Measurements from ENCODE around the gene PEX10.

PEX10 gene

DNA sequence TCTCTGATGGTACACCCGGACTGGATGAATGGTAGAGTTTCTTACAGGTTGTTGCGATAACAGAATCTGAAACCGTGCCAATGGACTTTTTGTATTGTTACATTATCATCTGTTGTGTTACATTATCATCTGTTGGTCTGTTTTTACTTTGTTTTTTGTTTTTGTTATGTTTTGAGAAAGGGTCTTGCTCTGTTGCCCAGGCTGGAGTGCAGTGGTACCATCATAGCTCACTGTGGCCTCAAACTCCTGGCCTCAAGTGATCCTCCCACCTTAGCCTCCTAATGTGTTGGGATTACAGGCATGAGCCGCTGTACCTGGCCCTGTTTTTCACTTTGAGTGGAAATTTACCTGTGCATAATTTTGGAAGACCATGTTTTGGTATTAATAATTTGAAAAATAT is 10.2 kb upstream of the PEX10 start:
- DNase-seq, result no peak

- DNase-seq, result no peak
These were observed 7.1 kb upstream of the PEX10 start for GRCh38 chr1:2419416-2419815.

DNA sequence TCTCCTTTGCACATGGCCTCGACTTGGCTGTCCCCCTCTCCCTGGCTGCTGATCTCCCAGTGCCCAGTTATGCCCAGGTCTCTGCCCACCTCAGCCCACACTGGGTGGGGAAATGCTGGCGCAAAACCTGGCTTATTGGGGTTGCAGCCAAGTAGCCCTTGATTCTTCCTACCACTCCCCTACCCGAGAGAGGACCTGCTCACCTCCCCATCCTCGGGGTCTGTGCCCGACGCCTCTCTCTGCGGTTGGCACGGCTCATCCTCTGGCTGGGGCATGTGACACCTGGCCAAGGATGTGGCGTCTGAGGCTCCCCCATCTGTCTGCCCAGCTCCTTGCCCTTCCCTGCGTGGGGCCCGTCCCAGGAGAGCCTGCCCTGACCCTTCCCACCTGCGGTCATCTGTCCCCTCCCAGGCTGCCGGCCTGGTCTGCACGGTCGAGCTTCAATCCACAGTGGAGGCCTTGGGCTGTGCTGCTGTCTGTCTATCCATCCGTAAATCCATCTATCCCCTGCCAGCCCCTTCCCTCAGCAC is 6.5 kb upstream of the PEX10 start:
- no peak for DNase-seq

GRCh38 chr1:2417833-2418225 is 5.5 kb upstream of the PEX10 start:
- DNase-seq, result no peak

DNA sequence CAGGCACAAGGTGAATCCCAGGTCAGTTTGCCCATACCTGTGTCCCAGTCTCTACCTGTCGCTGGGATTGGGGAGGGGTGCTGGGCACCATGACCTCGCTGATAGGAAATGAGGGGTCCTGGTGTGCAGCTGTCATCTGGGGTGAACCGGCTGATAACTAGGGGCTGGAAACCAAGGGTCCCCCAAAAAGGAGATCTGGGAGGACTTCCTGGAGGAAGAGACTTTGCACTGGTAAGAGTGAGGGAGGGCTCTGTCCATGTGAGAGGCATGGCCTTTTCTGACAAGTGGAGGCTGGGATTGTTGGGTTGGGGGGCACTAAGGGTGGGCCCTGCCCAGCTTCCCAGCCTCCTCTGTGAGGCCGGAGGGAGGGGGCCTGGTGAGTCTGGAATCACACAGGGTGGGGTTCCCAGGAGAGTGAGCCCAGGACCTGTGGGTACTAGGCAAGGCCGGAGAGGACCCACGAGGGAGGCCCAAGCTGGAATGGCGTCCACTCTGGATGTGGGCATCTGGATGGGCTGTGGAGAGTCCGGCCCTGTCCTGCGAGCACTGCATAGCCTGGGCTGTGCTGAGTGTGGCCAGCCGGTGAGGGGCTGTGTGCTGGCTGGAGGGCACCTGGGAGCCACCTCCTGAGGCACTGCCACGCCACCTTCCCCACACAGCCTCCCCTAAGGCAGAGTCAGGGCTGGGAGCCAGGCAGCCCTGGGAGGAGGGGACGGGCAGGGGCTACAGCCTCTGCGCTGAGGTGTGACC is 4.9 kb upstream of the PEX10 start:
- DNase-seq, result no peak

GRCh38 chr1:2416403-2416802 is 4.0 kb upstream of the PEX10 start:
- DNase-seq, result no peak

GRCh38 chr1:2415801-2416208 is 3.4 kb upstream of the PEX10 start:
- DNase-seq, result no peak

DNA sequence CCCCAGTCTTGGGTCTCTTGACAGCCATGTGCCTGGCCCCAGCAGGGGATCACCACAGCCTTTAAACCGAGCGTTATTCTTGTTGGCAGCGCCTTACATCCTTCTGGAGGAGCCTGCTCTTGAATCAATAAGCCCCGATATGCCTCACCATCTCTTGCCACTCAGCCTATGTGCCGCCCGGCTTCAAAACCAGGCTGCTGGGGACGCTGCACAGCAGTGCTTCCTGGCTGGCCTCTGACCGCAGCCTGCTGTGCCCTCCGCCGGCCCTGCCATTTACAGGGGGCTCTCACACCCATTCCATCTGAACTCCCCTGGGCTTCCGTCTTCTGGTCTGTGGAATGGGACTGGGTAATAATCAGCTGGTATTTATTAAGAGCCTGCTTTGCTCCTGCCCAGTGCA is 3.0 kb upstream of the PEX10 start:
- DNase-seq, result no peak

DNA sequence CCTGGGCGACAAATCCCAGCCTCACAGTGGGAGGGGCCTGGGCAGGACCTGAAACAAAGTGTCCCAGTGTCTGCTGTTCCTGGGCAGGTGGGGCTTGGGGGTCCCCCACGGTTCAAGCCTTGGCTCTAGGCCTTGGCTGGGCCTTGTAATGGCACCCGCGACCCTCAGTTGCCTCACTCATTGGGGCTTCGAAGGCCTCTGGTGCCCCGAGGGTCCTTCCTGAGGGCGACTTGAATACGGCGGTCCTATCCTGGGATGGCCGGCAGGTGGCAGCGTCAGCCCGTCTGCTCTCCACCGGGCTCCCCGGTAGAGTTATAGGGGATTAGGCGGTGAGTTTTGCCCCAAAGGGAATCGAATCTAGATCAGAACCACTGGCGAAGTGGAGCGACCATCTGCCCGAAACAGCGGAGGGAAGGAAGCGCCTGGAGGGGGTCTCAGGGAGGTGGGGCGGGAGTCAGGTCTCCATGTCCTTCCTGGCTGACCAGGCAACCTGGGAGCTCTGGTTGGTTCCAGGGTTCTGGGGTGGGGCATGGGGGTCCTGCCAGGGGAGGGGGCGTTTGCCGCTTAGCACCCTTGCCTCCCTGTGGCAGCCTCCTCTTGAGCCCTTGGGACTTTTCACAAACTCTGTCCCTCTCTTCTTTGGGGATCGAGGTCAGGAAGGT is 2.1 kb upstream of the PEX10 start:
- DNase-seq, result peak; percentile 46 to 60

DNA sequence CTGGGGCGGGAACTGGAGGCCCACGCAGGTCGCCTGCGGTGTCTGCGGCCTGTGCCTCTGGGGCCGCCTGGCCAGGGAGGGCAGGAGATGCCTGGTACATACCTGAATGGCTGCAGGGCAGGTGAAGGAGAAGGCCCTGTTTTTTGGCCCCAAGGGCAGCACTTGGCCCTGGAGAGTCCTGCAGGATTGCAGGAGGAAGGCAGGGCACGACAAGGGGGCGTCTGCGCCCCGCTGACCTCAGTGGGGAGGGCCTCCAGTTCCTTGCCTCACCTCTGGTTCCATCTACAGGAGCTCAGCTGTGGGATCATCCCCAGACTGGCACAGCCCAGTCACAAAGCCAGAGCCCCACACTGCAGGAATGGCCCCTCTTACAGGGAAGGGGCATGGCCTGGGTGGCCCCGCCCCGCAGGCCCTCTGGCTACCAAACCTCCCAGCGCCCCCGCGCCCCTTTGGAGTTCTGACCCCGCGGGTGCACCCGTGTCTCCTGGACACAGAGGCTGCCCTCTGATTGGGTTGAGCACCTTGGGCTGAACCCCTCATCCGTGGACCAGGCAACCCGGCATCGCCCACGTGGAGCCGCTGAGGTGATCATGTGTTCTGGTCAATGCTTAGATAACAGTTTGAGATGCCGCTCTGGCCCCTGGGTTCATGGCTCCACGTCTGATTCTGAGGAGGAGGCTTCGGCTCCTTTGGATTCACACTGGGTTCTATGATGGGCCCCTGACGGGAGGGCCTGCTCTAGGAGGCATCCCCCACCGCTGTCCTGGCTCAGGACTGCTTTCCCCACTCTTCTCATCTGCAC is 1.3 kb upstream of the PEX10 start:
- no peak for DNase-seq

- DNase-seq, result peak in 1 of 2 donors; percentile 58
These were observed 570 bp upstream of the PEX10 start for GRCh38 chr1:2412773-2413494.

- peak in 1 of 2 donors; percentile 6 for DNase-seq
These were observed 466 bp downstream of the PEX10 start for GRCh38 chr1:2411801-2412394.

DNA sequence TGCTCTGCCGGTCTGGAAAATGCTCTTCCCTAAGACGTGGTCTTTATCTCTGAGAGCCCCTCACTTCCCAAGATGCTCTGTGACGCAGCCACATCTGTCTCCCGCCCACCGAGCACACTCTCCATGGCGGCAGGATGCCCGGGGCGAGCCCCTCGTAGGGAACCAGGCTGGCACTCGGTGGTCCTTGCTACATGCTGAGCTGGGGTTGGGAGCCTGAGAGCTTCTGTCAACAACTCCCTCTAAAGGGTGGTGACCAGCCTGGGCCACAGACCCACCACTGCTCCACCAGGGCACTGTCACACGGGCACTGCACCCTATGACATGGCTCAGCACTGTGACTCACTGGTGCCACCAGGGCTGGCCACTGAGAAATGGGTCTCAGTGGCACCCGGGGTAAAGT is 2.6 kb downstream of the PEX10 start:
- DNase-seq, result no peak

GRCh38 chr1:2408859-2409276 is 3.5 kb downstream of the PEX10 start:
- no peak for DNase-seq

- no peak for DNase-seq
These were observed 3.9 kb downstream of the PEX10 start for GRCh38 chr1:2408456-2408855.

GRCh38 chr1:2407991-2408275 is 4.4 kb downstream of the PEX10 start:
- no peak for DNase-seq

GRCh38 chr1:2407166-2407990 is 5.0 kb downstream of the PEX10 start:
- no peak for DNase-seq

- DNase-seq, result no peak
These were observed 5.8 kb downstream of the PEX10 start for GRCh38 chr1:2406451-2407041.

- no peak for DNase-seq
These were observed 6.6 kb downstream of the PEX10 start for GRCh38 chr1:2405588-2406295.

GRCh38 chr1:2404890-2405511 is 7.4 kb downstream of the PEX10 start:
- DNase-seq, result no peak
